Measurements from ENCODE around the gene PMEPA1.

PMEPA1 gene

GRCh38 chr20:57628047-57628961, 81.5 kb downstream of the PMEPA1 start:
- no peaks in the 10 kb centered on the region for H3K79me1 ChIP-seq (ENCODE audit: low read depth, low read length)
- no peak overlapping the region for H2BK120ac ChIP-seq (ENCODE audit: low read depth, low read length)
- no peak overlapping the region for H3K4me2 ChIP-seq (ENCODE audit: insufficient read depth, low read length, poor library complexity, severe bottlenecking)
- peaks cover 0 to 5% (median 0%) of the 10 kb centered on the region in 3 experiments for H3K27me3 ChIP-seq (ENCODE audit: control insufficient read depth in 3 of 3, insufficient read depth in 3 of 3, low read depth in 1 of 3, low read length in 3 of 3)
- peak overlapping the region; percentile 53 for H2AFZ ChIP-seq (ENCODE audit: low read length)
- WGBS, 2 donors (ENCODE audit: extremely low coverage in 2 of 2, insufficient read length in 2 of 2, insufficient replicate concordance in 1 of 2), result no CpG with 5 or more reads among the region's 29 CpGs
- no peak overlapping the region for H3K9ac ChIP-seq (ENCODE audit: low read depth, low read length, poor library complexity)
- DNase-seq (ENCODE audit: low spot score), result no peak
- no peak overlapping the region for H3K23ac ChIP-seq (ENCODE audit: low read depth, low read length, poor library complexity)
- H2BK12ac ChIP-seq (ENCODE audit: low read length), result no peak overlapping the region
- H3K27ac ChIP-seq (replicated peaks; ENCODE audit: low read length), result no peak overlapping the region
- H3K4me1 ChIP-seq (ENCODE audit: control insufficient read depth in 2 of 2, insufficient read depth in 1 of 2, low read depth in 1 of 2, low read length in 2 of 2), result peaks cover 0 to 4% of the 10 kb centered on the region in 2 donors
- no peak overlapping the region for H3K4me3 ChIP-seq (ENCODE audit: low read length in 2 of 2)
- no peak overlapping the region for H3K18ac ChIP-seq (ENCODE audit: low read length)
- peaks cover 3 to 4% of the 10 kb centered on the region in 2 donors for H3K9me3 ChIP-seq (replicated peaks in 1 of 2; ENCODE audit: control insufficient read depth in 2 of 2, insufficient read depth in 1 of 2, low read depth in 1 of 2, low read length in 2 of 2)
- no peak overlapping the region for H4K91ac ChIP-seq (ENCODE audit: low read depth, low read length, poor library complexity)
- no peak overlapping the region for H2BK5ac ChIP-seq (ENCODE audit: low read length)
- H3K4ac ChIP-seq (ENCODE audit: low read length), result no peak overlapping the region
- H2BK15ac ChIP-seq (ENCODE audit: low read length), result no peak overlapping the region
- H3K36me3 ChIP-seq (replicated peaks in 1 of 2; ENCODE audit: control insufficient read depth in 2 of 2, insufficient read depth in 2 of 2, low read length in 2 of 2), result no peaks in the 10 kb centered on the region
- no peak overlapping the region for H4K8ac ChIP-seq (ENCODE audit: low read depth, low read length)
- H3K14ac ChIP-seq (ENCODE audit: low read length), result no peak overlapping the region
- no peak overlapping the region for H2AK5ac ChIP-seq (ENCODE audit: low read depth, low read length)

GRCh38 chr20:57627339-57627738, 82.5 kb downstream of the PMEPA1 start:
- Histone ChIP-seq H3K4ac (ENCODE audit: low read length) (no peak overlapping the region), H3K27ac (replicated peaks; ENCODE audit: low read length) (no peak overlapping the region)
- no CpG with 5 or more reads among the region's 2 CpGs for WGBS, 2 donors (ENCODE audit: extremely low coverage in 2 of 2, insufficient read length in 2 of 2, insufficient replicate concordance in 1 of 2)

DNA sequence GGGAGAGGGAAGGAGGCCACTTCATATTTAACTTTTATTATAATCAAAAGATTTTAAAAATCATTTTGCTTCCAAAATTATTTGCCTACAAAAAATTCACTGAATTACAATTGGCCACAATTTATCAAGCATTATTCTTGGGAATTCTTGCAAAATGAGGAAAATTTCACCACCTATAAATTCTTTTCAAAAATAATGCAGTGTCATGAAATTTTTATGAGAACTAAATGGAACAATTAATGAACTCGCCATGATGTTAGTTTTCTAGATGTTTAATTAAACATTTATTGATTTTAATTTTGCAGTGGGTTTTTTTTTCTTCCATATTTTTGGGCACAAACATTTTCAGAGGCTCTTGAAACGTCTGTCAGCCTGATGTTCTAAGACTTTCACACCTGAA, 83.8 kb downstream of the PMEPA1 start:
- WGBS, 2 donors (ENCODE audit: extremely low coverage in 2 of 2, insufficient read length in 2 of 2, insufficient replicate concordance in 1 of 2), result no CpG with 5 or more reads among the region's 2 CpGs
- Histone ChIP-seq H3K9me3 (replicated peaks in 1 of 2; ENCODE audit: control insufficient read depth in 2 of 2, insufficient read depth in 1 of 2, low read depth in 1 of 2, low read length in 2 of 2) (peaks cover 4% of the 10 kb centered on the region in 2 donors), H3K27me3 (ENCODE audit: control insufficient read depth in 3 of 3, insufficient read depth in 3 of 3, low read depth in 1 of 3, low read length in 3 of 3) (no peaks in the 10 kb centered on the region), H2BK15ac (ENCODE audit: low read length) (no peak overlapping the region), H3K18ac (ENCODE audit: low read length) (no peak overlapping the region), H3K14ac (ENCODE audit: low read length) (no peak overlapping the region), H3K36me3 (replicated peaks in 1 of 2; ENCODE audit: control insufficient read depth in 2 of 2, insufficient read depth in 2 of 2, low read length in 2 of 2) (no peaks in the 10 kb centered on the region), H2BK5ac (ENCODE audit: low read length) (no peak overlapping the region), H3K79me1 (ENCODE audit: low read depth, low read length) (no peaks in the 10 kb centered on the region), H2AFZ (ENCODE audit: low read length) (no peak overlapping the region), H3K4me2 (ENCODE audit: insufficient read depth, low read length, poor library complexity, severe bottlenecking) (no peak overlapping the region), H3K9ac (ENCODE audit: low read depth, low read length, poor library complexity) (no peak overlapping the region), H3K27ac (replicated peaks; ENCODE audit: low read length) (no peak overlapping the region), H3K4me1 (ENCODE audit: control insufficient read depth in 2 of 2, insufficient read depth in 1 of 2, low read depth in 1 of 2, low read length in 2 of 2) (peaks cover 1 to 4% of the 10 kb centered on the region in 2 donors), H2BK12ac (ENCODE audit: low read length) (no peak overlapping the region), H3K4me3 (ENCODE audit: low read length in 2 of 2) (no peak overlapping the region), H2AK5ac (ENCODE audit: low read depth, low read length) (no peak overlapping the region), H3K23ac (ENCODE audit: low read depth, low read length, poor library complexity) (no peak overlapping the region), H2BK120ac (ENCODE audit: low read depth, low read length) (no peak overlapping the region), H4K91ac (ENCODE audit: low read depth, low read length, poor library complexity) (no peak overlapping the region), H4K8ac (ENCODE audit: low read depth, low read length) (no peak overlapping the region), H3K4ac (ENCODE audit: low read length) (no peak overlapping the region)
- DNase-seq (ENCODE audit: low spot score), result no peak

More at GRCh38 chr20:57627339-57627738, 82.5 kb downstream of the PMEPA1 start:
- Histone ChIP-seq H2AFZ (ENCODE audit: low read length) (no peak overlapping the region), H2AK5ac (ENCODE audit: low read depth, low read length) (no peak overlapping the region), H3K4me2 (ENCODE audit: insufficient read depth, low read length, poor library complexity, severe bottlenecking) (no peak overlapping the region), H3K14ac (ENCODE audit: low read length) (no peak overlapping the region), H3K9ac (ENCODE audit: low read depth, low read length, poor library complexity) (no peak overlapping the region), H3K4me3 (ENCODE audit: low read length in 2 of 2) (peak overlapping the region in 1 of 2 donors; percentile 41), H3K23ac (ENCODE audit: low read depth, low read length, poor library complexity) (no peak overlapping the region), H3K18ac (ENCODE audit: low read length) (peak overlapping the region; percentile 4), H3K36me3 (replicated peaks in 1 of 2; ENCODE audit: control insufficient read depth in 2 of 2, insufficient read depth in 2 of 2, low read length in 2 of 2) (no peaks in the 10 kb centered on the region), H3K9me3 (replicated peaks in 1 of 2; ENCODE audit: control insufficient read depth in 2 of 2, insufficient read depth in 1 of 2, low read depth in 1 of 2, low read length in 2 of 2) (peaks cover 4% of the 10 kb centered on the region in 2 donors), H3K79me1 (ENCODE audit: low read depth, low read length) (no peaks in the 10 kb centered on the region), H2BK15ac (ENCODE audit: low read length) (no peak overlapping the region), H2BK120ac (ENCODE audit: low read depth, low read length) (no peak overlapping the region), H4K8ac (ENCODE audit: low read depth, low read length) (no peak overlapping the region), H4K91ac (ENCODE audit: low read depth, low read length, poor library complexity) (no peak overlapping the region), H3K4me1 (ENCODE audit: control insufficient read depth in 2 of 2, insufficient read depth in 1 of 2, low read depth in 1 of 2, low read length in 2 of 2) (peaks cover 1 to 4% of the 10 kb centered on the region in 2 donors), H3K27me3 (ENCODE audit: control insufficient read depth in 3 of 3, insufficient read depth in 3 of 3, low read depth in 1 of 3, low read length in 3 of 3) (peaks cover 0 to 5% (median 0%) of the 10 kb centered on the region in 3 experiments), H2BK5ac (ENCODE audit: low read length) (no peak overlapping the region), H2BK12ac (ENCODE audit: low read length) (no peak overlapping the region)
- no peak for DNase-seq (ENCODE audit: low spot score)

DNA sequence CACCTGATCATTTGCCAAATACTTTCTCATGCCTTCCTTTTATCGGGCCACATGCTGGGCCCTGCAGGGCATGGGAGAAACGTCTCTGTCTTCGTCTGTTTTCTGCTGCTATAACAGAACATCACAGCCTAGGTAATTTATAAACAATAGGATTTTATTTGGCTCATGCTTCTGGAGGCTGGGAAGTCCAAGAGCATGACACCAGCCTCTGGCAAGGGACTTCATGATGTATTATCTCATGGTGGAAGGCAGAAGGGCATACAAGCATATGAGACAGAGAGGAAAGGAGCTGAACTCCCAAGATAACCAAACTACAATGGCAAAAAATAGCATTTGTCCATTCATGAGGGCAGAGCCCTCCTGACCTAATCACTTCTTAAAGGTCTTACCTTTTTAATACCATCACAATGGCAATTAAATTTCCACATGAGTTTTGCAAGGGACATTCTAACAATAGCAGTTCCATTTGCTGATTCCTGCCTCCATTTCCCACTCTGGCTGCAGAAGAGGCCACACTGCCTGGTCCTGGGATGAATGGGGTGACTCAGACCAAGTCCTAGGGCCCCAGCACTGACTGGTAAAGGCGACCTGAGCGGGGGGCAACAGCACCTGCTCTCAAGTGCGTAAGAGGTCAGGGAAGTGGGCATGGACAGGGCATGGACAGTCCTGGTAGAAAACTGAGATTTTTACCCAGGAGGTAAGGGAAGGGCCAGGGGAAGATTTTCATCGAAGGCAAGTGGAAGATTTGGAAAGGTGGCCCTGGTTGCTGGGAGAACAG, 84.4 kb downstream of the PMEPA1 start:
- Histone ChIP-seq H4K91ac (ENCODE audit: low read depth, low read length, poor library complexity) (no peak overlapping the region), H2BK5ac (ENCODE audit: low read length) (no peak overlapping the region), H3K36me3 (replicated peaks in 1 of 2; ENCODE audit: control insufficient read depth in 2 of 2, insufficient read depth in 2 of 2, low read length in 2 of 2) (no peaks in the 10 kb centered on the region), H2BK15ac (ENCODE audit: low read length) (no peak overlapping the region), H3K23ac (ENCODE audit: low read depth, low read length, poor library complexity) (no peak overlapping the region), H2AK5ac (ENCODE audit: low read depth, low read length) (no peak overlapping the region), H2BK120ac (ENCODE audit: low read depth, low read length) (no peak overlapping the region), H3K27ac (replicated peaks; ENCODE audit: low read length) (no peak overlapping the region), H3K4me3 (ENCODE audit: low read length in 2 of 2) (no peak overlapping the region), H4K8ac (ENCODE audit: low read depth, low read length) (no peak overlapping the region), H3K27me3 (ENCODE audit: control insufficient read depth in 3 of 3, insufficient read depth in 3 of 3, low read depth in 1 of 3, low read length in 3 of 3) (peaks cover 0 to 3% (median 0%) of the 10 kb centered on the region in 3 experiments), H3K14ac (ENCODE audit: low read length) (no peak overlapping the region), H3K4ac (ENCODE audit: low read length) (no peak overlapping the region), H2BK12ac (ENCODE audit: low read length) (no peak overlapping the region), H3K79me1 (ENCODE audit: low read depth, low read length) (no peaks in the 10 kb centered on the region), H3K9me3 (replicated peaks in 1 of 2; ENCODE audit: control insufficient read depth in 2 of 2, insufficient read depth in 1 of 2, low read depth in 1 of 2, low read length in 2 of 2) (peaks cover 4% of the 10 kb centered on the region in 2 donors), H3K9ac (ENCODE audit: low read depth, low read length, poor library complexity) (no peak overlapping the region), H3K4me1 (ENCODE audit: control insufficient read depth in 2 of 2, insufficient read depth in 1 of 2, low read depth in 1 of 2, low read length in 2 of 2) (peaks cover 1 to 4% of the 10 kb centered on the region in 2 donors), H3K18ac (ENCODE audit: low read length) (no peak overlapping the region), H3K4me2 (ENCODE audit: insufficient read depth, low read length, poor library complexity, severe bottlenecking) (no peak overlapping the region), H2AFZ (ENCODE audit: low read length) (no peak overlapping the region)
- DNase-seq (ENCODE audit: low spot score), result no peak
- WGBS, 2 donors (ENCODE audit: extremely low coverage in 2 of 2, insufficient read length in 2 of 2, insufficient replicate concordance in 1 of 2), result no CpG with 5 or more reads among the region's 7 CpGs
